HEK293 (cell line): ENCODE results near the gene KBTBD3.

Experiments used
- CTCF ChIA-PET: fragments of 350-600 bp; formaldehyde crosslinking; extraction: SDS; loops from one replicate; lab custom pipeline; 2021; ENCODE audit warnings: antibody characterized with exemption; lab: Yijun Ruan, JAX
- POLR2A ChIA-PET: fragments of 300-600 bp; formaldehyde crosslinking; extraction: SDS; loops from one replicate; lab custom pipeline; 2020; ENCODE audit warnings: antibody characterized with exemption, inconsistent platforms; lab: Yijun Ruan, JAX
- H3K27ac ChIP-seq: fragments of 200-500 bp; sonication (Bioruptor generic); 2 replicates; pipeline ENCODE4 v1.5.1; 2014; ENCODE audit warnings: low read depth, low read length, control low read depth, inconsistent platforms; ENCODE audit errors: extremely low read depth
- H3K36me3 ChIP-seq, 2 experiments: fragments of 200-500 bp in 1 of 2; sonication (Bioruptor generic) in 1 of 2; 1 replicate in 1 of 2; 2 replicates in 1 of 2; pipeline ENCODE4 v1.5.1; 2014 to 2017; ENCODE audit warnings: inconsistent platforms in 2 of 2, low read length in 2 of 2; ENCODE audit not compliant: control insufficient read depth in 2 of 2, insufficient read depth in 1 of 2
- H3K4me1 ChIP-seq: fragments of 200-500 bp; sonication (Bioruptor generic); 2 replicates; pipeline ENCODE4 v1.5.1; 2014; ENCODE audit warnings: mild to moderate bottlenecking, low read length, inconsistent platforms; ENCODE audit not compliant: control insufficient read depth, insufficient read depth
- H3K4me3 ChIP-seq: 2 replicates; pipeline ENCODE4 v1.5.1; 2011; ENCODE audit warnings: low read depth, mild to moderate bottlenecking, control low read depth, low read length, moderate library complexity
- H3K9me3 ChIP-seq: fragments of 200-500 bp; sonication (Bioruptor generic); 2 replicates; pipeline ENCODE4 v1.5.1; 2014; ENCODE audit warnings: low read depth, low read length, inconsistent platforms; ENCODE audit not compliant: control insufficient read depth, insufficient read depth
- ATF2 ChIP-seq: fragments of 450-650 bp; formaldehyde crosslinking; IDR thresholded peaks from 2 replicates; pipeline ENCODE4 v1.5.1; 2016; ENCODE audit warnings: missing biosample characterization, missing genetic modification characterization, low read depth
- CTCF ChIP-seq: fragments of 450-650 bp; formaldehyde crosslinking; IDR thresholded peaks from 2 replicates; pipeline ENCODE4 v1.5.1; 2016; ENCODE audit warnings: missing biosample characterization, missing genetic modification characterization
- GLIS2 ChIP-seq: fragments of 450-650 bp; formaldehyde crosslinking; IDR thresholded peaks from 2 replicates; pipeline ENCODE4 v1.5.1; 2016; ENCODE audit warnings: missing biosample characterization, missing genetic modification characterization
- KLF16 ChIP-seq: fragments of 450-650 bp; formaldehyde crosslinking; IDR thresholded peaks from 2 replicates; pipeline ENCODE4 v1.5.1; 2017; ENCODE audit warnings: missing biosample characterization, missing genetic modification characterization
- KLF9 ChIP-seq: fragments of 450-650 bp; formaldehyde crosslinking; IDR thresholded peaks from 2 replicates; pipeline ENCODE4 v1.5.1; 2016; ENCODE audit warnings: missing biosample characterization, missing genetic modification characterization, low read depth
- PRDM10 ChIP-seq: fragments of 450-650 bp; formaldehyde crosslinking; IDR thresholded peaks from 2 replicates; pipeline ENCODE4 v1.5.1; 2016; ENCODE audit warnings: missing biosample characterization, missing genetic modification characterization
- SP2 ChIP-seq: fragments of 450-650 bp; formaldehyde crosslinking; IDR thresholded peaks from 2 replicates; pipeline ENCODE4 v1.5.1; 2016; ENCODE audit warnings: missing biosample characterization, missing genetic modification characterization
- SP7 ChIP-seq: fragments of 450-650 bp; formaldehyde crosslinking; IDR thresholded peaks from 2 replicates; pipeline ENCODE4 v1.5.1; 2016; ENCODE audit warnings: missing biosample characterization, missing genetic modification characterization
- WT1 ChIP-seq: fragments of 450-650 bp; formaldehyde crosslinking; IDR thresholded peaks from 2 replicates; pipeline ENCODE4 v1.5.1; 2016; ENCODE audit warnings: missing biosample characterization, missing genetic modification characterization
- ZBTB17 ChIP-seq: fragments of 450-650 bp; formaldehyde crosslinking; IDR thresholded peaks from 2 replicates; pipeline ENCODE4 v1.5.1; 2016; ENCODE audit warnings: missing biosample characterization, missing genetic modification characterization
- ZFHX2 ChIP-seq: fragments of 450-650 bp; formaldehyde crosslinking; conservative IDR thresholded peaks from 2 replicates; pipeline ENCODE4 v1.5.1; 2016; ENCODE audit warnings: missing biosample characterization, missing genetic modification characterization
- ZNF133 ChIP-seq: fragments of 450-650 bp; formaldehyde crosslinking; IDR thresholded peaks from 2 replicates; pipeline ENCODE4 v1.5.1; 2016; ENCODE audit warnings: missing biosample characterization, missing genetic modification characterization
- ZNF157 ChIP-seq: fragments of 450-650 bp; formaldehyde crosslinking; IDR thresholded peaks from 2 replicates; pipeline ENCODE4 v1.5.1; 2016; ENCODE audit warnings: missing biosample characterization, missing genetic modification characterization
- ZNF23 ChIP-seq: fragments of 450-650 bp; formaldehyde crosslinking; IDR thresholded peaks from 2 replicates; pipeline ENCODE4 v1.5.1; 2016; ENCODE audit warnings: missing biosample characterization, missing genetic modification characterization, borderline replicate concordance
- ZNF26 ChIP-seq: fragments of 450-650 bp; formaldehyde crosslinking; IDR thresholded peaks from 2 replicates; pipeline ENCODE4 v1.5.1; 2016; ENCODE audit warnings: missing biosample characterization, missing genetic modification characterization
- ZNF341 ChIP-seq: fragments of 450-650 bp; formaldehyde crosslinking; IDR thresholded peaks from 2 replicates; pipeline ENCODE4; 2016; ENCODE audit warnings: low read depth, missing biosample characterization, missing genetic modification characterization
- ZNF350 ChIP-seq: fragments of 450-650 bp; formaldehyde crosslinking; IDR thresholded peaks from 2 replicates; pipeline ENCODE4 v1.5.0; 2017; ENCODE audit warnings: missing biosample characterization, mild to moderate bottlenecking, missing genetic modification characterization
- ZNF37A ChIP-seq: fragments of 450-650 bp; IDR thresholded peaks from 2 replicates; pipeline ENCODE4 v1.5.1; 2018; ENCODE audit warnings: missing biosample characterization, missing genetic modification characterization
- ZNF433 ChIP-seq: fragments of 450-650 bp; formaldehyde crosslinking; IDR thresholded peaks from 2 replicates; pipeline ENCODE4 v1.5.1; 2016; ENCODE audit warnings: missing biosample characterization, missing genetic modification characterization, low read depth
- ZNF501 ChIP-seq: fragments of 450-650 bp; formaldehyde crosslinking; IDR thresholded peaks from 2 replicates; pipeline ENCODE4 v1.5.1; 2016; ENCODE audit warnings: missing biosample characterization, missing genetic modification characterization
- ZNF555 ChIP-seq: fragments of 450-650 bp; formaldehyde crosslinking; conservative IDR thresholded peaks from 2 replicates; pipeline ENCODE4 v1.5.1; 2017; ENCODE audit warnings: missing biosample characterization, mild to moderate bottlenecking, missing genetic modification characterization, inconsistent platforms
- ZNF580 ChIP-seq: fragments of 450-650 bp; formaldehyde crosslinking; IDR thresholded peaks from 2 replicates; pipeline ENCODE4 v1.5.1; 2016; ENCODE audit warnings: missing biosample characterization, missing genetic modification characterization
- ZNF621 ChIP-seq: fragments of 450-650 bp; formaldehyde crosslinking; IDR thresholded peaks from 2 replicates; pipeline ENCODE4 v1.5.1; 2017; ENCODE audit warnings: missing biosample characterization, missing genetic modification characterization
- ZNF626 ChIP-seq: fragments of 450-650 bp; sonication (Bioruptor Pico); formaldehyde crosslinking; IDR thresholded peaks from 2 replicates; pipeline ENCODE4 v1.5.1; 2018; ENCODE audit warnings: missing biosample characterization, missing genetic modification characterization, inconsistent platforms
- ZNF658 ChIP-seq: fragments of 450-650 bp; formaldehyde crosslinking; IDR thresholded peaks from 2 replicates; pipeline ENCODE4; 2016; ENCODE audit warnings: missing biosample characterization, missing genetic modification characterization
- ZNF704 ChIP-seq: fragments of 450-650 bp; formaldehyde crosslinking; IDR thresholded peaks from 2 replicates; pipeline ENCODE4 v1.5.1; 2016; ENCODE audit warnings: missing biosample characterization, missing genetic modification characterization
- ZNF776 ChIP-seq: fragments of 450-650 bp; formaldehyde crosslinking; IDR thresholded peaks from 2 replicates; pipeline ENCODE4 v1.5.0; 2017; ENCODE audit warnings: missing biosample characterization, missing genetic modification characterization, borderline replicate concordance
- ZNF792 ChIP-seq: fragments of 450-650 bp; formaldehyde crosslinking; IDR thresholded peaks from 2 replicates; pipeline ENCODE4 v1.5.1; 2016; ENCODE audit warnings: missing biosample characterization, missing genetic modification characterization
- ZSCAN16 ChIP-seq: fragments of 450-650 bp; formaldehyde crosslinking; IDR thresholded peaks from 2 replicates; pipeline ENCODE4 v1.5.1; 2016; ENCODE audit warnings: missing biosample characterization, missing genetic modification characterization

KBTBD3 gene

GRCh38 chr11:106076919-106077608, at the start of gene KBTBD3:
Gene KBTBD3, minus strand, starts transcription at chr11:106077347. Its CDS starts 18,250 bp downstream, at chr11:106059097.
- POLR2A ChIA-PET = interaction anchor here (0.6 to 1.5 kb wide), 12 partner anchors 10 to 884 kb away, joined by 3 to 9 read pairs (median 3); partner anchors contain the start of gene MSANTD4
- H3K9me3 ChIP-seq = no peaks in the 10 kb centered on the region
- H3K27ac ChIP-seq = peak within 1 kb of the TSS; percentile 96
- H3K4me1 ChIP-seq = no peaks in the 10 kb centered on the region
- H3K4me3 ChIP-seq = peak within 1 kb of the TSS; percentile 93
- CTCF ChIA-PET = interaction anchor here (0.7 to 1.3 kb wide), 3 partner anchors 11 to 198 kb away, joined by 3 to 4 read pairs (median 4); no protein-coding TSS in a partner anchor
- peaks cover 0 to 27% of the 10 kb centered on the region in 2 experiments; a peak in 2 of 3 replicates for H3K36me3 ChIP-seq
- TF ChIP-seq GLIS2 (tag by site-specific recombination) = peak; percentile 86
- no peak for TF ChIP-seq ZNF555 (tag by site-specific recombination)
- TF ChIP-seq WT1 (tag by site-specific recombination) = peak; percentile 29; the same call in 1 of the 2 replicates
- TF ChIP-seq ZNF704 (tag by site-specific recombination) = no peak
- peak; percentile 42; the same call in 1 of the 2 replicates for TF ChIP-seq SP7 (tag by site-specific recombination)
- TF ChIP-seq CTCF = peak; percentile 88
- TF ChIP-seq KLF16 (tag by site-specific recombination) = peak; percentile 48; the same call in 1 of the 2 replicates
- TF ChIP-seq SP2 (tag by site-specific recombination) = peak; percentile 89
- TF ChIP-seq ZNF133 (tag by site-specific recombination) = no peak
- no peak for TF ChIP-seq ZNF433 (tag by site-specific recombination)
- no peak for TF ChIP-seq ZNF658
- peak; percentile 88 for TF ChIP-seq ZBTB17 (tag by site-specific recombination)
- no peak for TF ChIP-seq ZNF157 (tag by site-specific recombination)
- TF ChIP-seq ZNF580 (tag by site-specific recombination) = 0 out of 2 replicates have a peak, but pooled peaks have one; percentile 8
- TF ChIP-seq ZNF350 (tag by site-specific recombination) = no peak
- TF ChIP-seq ATF2 = peak; percentile 89
- TF ChIP-seq ZNF23 (tag by site-specific recombination) = no peak
- no peak for TF ChIP-seq ZNF792 (tag by site-specific recombination)
- peak; percentile 93 for TF ChIP-seq ZNF341
- peak; percentile 20; the same call in 1 of the 2 replicates for TF ChIP-seq KLF9 (tag by site-specific recombination)
- peak; percentile 82 for TF ChIP-seq ZFHX2
- no peak for TF ChIP-seq ZSCAN16
- TF ChIP-seq PRDM10 (tag by site-specific recombination) = peak; percentile 98
- TF ChIP-seq ZNF37A (tag by site-specific recombination) = no peak
- no peak for TF ChIP-seq ZNF621 (tag by site-specific recombination)
- no peak for TF ChIP-seq ZNF776
- TF ChIP-seq ZNF626 (tag by site-specific recombination) = no peak
- TF ChIP-seq ZNF26 (tag by site-specific recombination) = no peak
- peak; percentile 75 for TF ChIP-seq ZNF501 (tag by site-specific recombination)
